ENCODE data around the gene DPT. TPM values are rescaled to one million over a fixed set of nuclear protein-coding genes. Genes with fewer than 3 reads are reported as not detected.

The DPT gene
- total RNA-seq, 3 donors from 2014 or later (not counting 1 experiment from before 2014, with no cell fraction given), result not detected

- Mint-ChIP-seq H3K36me3 (no peaks in the 10 kb centered on the region), H3K27me3 (ENCODE audit: low read depth in 2 of 2) (peaks cover 15 to 26% of the 10 kb centered on the region in 2 donors), H3K9me3 (no peaks in the 10 kb centered on the region), H3K4me1 (peaks cover 8 to 14% of the 10 kb centered on the region in 2 donors), H3K27ac (no peak overlapping the region), H3K4me3 (no peak overlapping the region)
- intact Hi-C loops (cut with micrococcal nuclease), result no loop called here
- no peak for DNase-seq
- Histone ChIP-seq H3K4me1 (ENCODE audit: control insufficient read depth, insufficient read depth, low read length) (no peaks in the 10 kb centered on the region), H3K4me3 (ENCODE audit: low read length) (no peak overlapping the region), H3K27me3 (ENCODE audit: control insufficient read depth, insufficient read depth, low read length) (no peaks in the 10 kb centered on the region), H3K36me3 (ENCODE audit: control insufficient read depth, insufficient read depth, low read length) (no peaks in the 10 kb centered on the region), H3K9me3 (ENCODE audit: control insufficient read depth, insufficient read depth, low read length) (no peaks in the 10 kb centered on the region), H3K27ac (ENCODE audit: low read length) (no peak overlapping the region)
- no peak for TF ChIP-seq CTCF (IDR thresholded peaks at IDR 0.05)
- WGBS (ENCODE audit: insufficient coverage), result 94% methylated on average over 4 of the region's 8 CpGs
- ATAC-seq, result no peak
These were observed 23.3 kb upstream of the DPT start for GRCh38 chr1:168752171-168752832.

GRCh38 chr1:168751195-168751650 is 22.2 kb upstream of the DPT start:
- intact Hi-C loops (cut with micrococcal nuclease), result no loop called here
- DNase-seq (no peak), ATAC-seq (no peak)
- no peak overlapping the region for H3K4me3 Mint-ChIP-seq
- no peaks in the 10 kb centered on the region for H3K27me3 ChIP-seq (ENCODE audit: control insufficient read depth, insufficient read depth, low read length)
- TF ChIP-seq CTCF (IDR thresholded peaks at IDR 0.05), result no peak
- no peaks in the 10 kb centered on the region for H3K36me3 Mint-ChIP-seq
- H3K9me3 ChIP-seq (ENCODE audit: control insufficient read depth, insufficient read depth, low read length), result no peaks in the 10 kb centered on the region
- no peaks in the 10 kb centered on the region for H3K4me1 ChIP-seq (ENCODE audit: control insufficient read depth, insufficient read depth, low read length)
- H3K27me3 Mint-ChIP-seq (ENCODE audit: low read depth in 2 of 2), result peaks cover 19 to 33% of the 10 kb centered on the region in 2 donors
- no peak overlapping the region for H3K4me3 ChIP-seq (ENCODE audit: low read length)
- WGBS (ENCODE audit: insufficient coverage), result 62% methylated on average over 3 of the region's 3 CpGs
- no peaks in the 10 kb centered on the region for H3K9me3 Mint-ChIP-seq
- no peaks in the 10 kb centered on the region for H3K36me3 ChIP-seq (ENCODE audit: control insufficient read depth, insufficient read depth, low read length)
- no peak overlapping the region for H3K27ac Mint-ChIP-seq
- peaks cover 8 to 14% of the 10 kb centered on the region in 2 donors for H3K4me1 Mint-ChIP-seq
- no peak overlapping the region for H3K27ac ChIP-seq (ENCODE audit: low read length)

GRCh38 chr1:168742994-168743650 is 14.1 kb upstream of the DPT start:
- no peak for TF ChIP-seq CTCF (IDR thresholded peaks at IDR 0.05)
- intact Hi-C loops (cut with micrococcal nuclease), result no loop called here
- Histone ChIP-seq H3K27ac (ENCODE audit: low read length) (no peak overlapping the region), H3K9me3 (ENCODE audit: control insufficient read depth, insufficient read depth, low read length) (no peaks in the 10 kb centered on the region), H3K36me3 (ENCODE audit: control insufficient read depth, insufficient read depth, low read length) (no peaks in the 10 kb centered on the region), H3K4me3 (ENCODE audit: low read length) (no peak overlapping the region), H3K27me3 (ENCODE audit: control insufficient read depth, insufficient read depth, low read length) (no peaks in the 10 kb centered on the region), H3K4me1 (ENCODE audit: control insufficient read depth, insufficient read depth, low read length) (no peaks in the 10 kb centered on the region)
- no peaks in the 10 kb centered on the region for H3K4me1 Mint-ChIP-seq
- H3K9me3 Mint-ChIP-seq, result no peaks in the 10 kb centered on the region
- H3K4me3 Mint-ChIP-seq, result no peak overlapping the region
- no peak for DNase-seq
- H3K27ac Mint-ChIP-seq, result no peak overlapping the region
- ATAC-seq, result no peak
- no peaks in the 10 kb centered on the region for H3K36me3 Mint-ChIP-seq
- H3K27me3 Mint-ChIP-seq (ENCODE audit: low read depth in 2 of 2), result peaks cover 4 to 7% of the 10 kb centered on the region in 2 donors
- WGBS (ENCODE audit: insufficient coverage), result 96% methylated on average over 8 of the region's 8 CpGs
